ENCODE measurements around the gene PCDHGB3. TPM values are rescaled to one million over a fixed set of nuclear protein-coding genes. Genes with fewer than 3 reads are reported as not detected.
A peak's percentile ranks its signal among the peaks of the same experiment; 100 is the strongest.

Gene PCDHGB3
- total RNA-seq, 4 donors from 2014 or later: 4.3 to 9.7 (median 7.5) TPM

- H3K9me3 ChIP-seq: peaks cover 56% of the 10 kb centered on the region
- TF ChIP-seq CTCF (IDR thresholded peaks at IDR 0.05): no peak
- TF ChIP-seq POLR2A (IDR thresholded peaks at IDR 0.05): no peak
- no peak for TF ChIP-seq EP300 (IDR thresholded peaks at IDR 0.05)
- no peak for TF ChIP-seq POLR2AphosphoS5 (IDR thresholded peaks at IDR 0.05)
- H3K4me1 ChIP-seq: no peaks in the 10 kb centered on the region
- WGBS: 64% methylated on average over 16 of the region's 24 CpGs
- no peak for DNase-seq (ENCODE audit: low spot score in 2 of 2)
- peak overlapping the region; percentile 29 for H3K4me3 ChIP-seq
- no peak overlapping the region for H3K27ac ChIP-seq
- H3K27me3 ChIP-seq: no peaks in the 10 kb centered on the region
- H3K36me3 ChIP-seq: no peaks in the 10 kb centered on the region
Measured at GRCh38 chr5:141355641-141356040, 14.4 kb upstream of the PCDHGB3 start.

GRCh38 chr5:141356133-141356532 is 13.9 kb upstream of the PCDHGB3 start:
- Histone ChIP-seq H3K27ac (no peak overlapping the region), H3K27me3 (no peaks in the 10 kb centered on the region), H3K4me1 (no peaks in the 10 kb centered on the region), H3K4me3 (no peak overlapping the region), H3K9me3 (peaks cover 57% of the 10 kb centered on the region), H3K36me3 (no peaks in the 10 kb centered on the region)
- 79% methylated on average over 5 of the region's 5 CpGs for WGBS
- TF ChIP-seq CTCF (IDR thresholded peaks at IDR 0.05) (no peak), EP300 (IDR thresholded peaks at IDR 0.05) (no peak), POLR2AphosphoS5 (IDR thresholded peaks at IDR 0.05) (no peak), POLR2A (IDR thresholded peaks at IDR 0.05) (no peak)
- DNase-seq (ENCODE audit: low spot score in 2 of 2): no peak

- H3K27ac ChIP-seq: no peak overlapping the region
- no peaks in the 10 kb centered on the region for H3K36me3 ChIP-seq
- DNase-seq (ENCODE audit: low spot score in 2 of 2): no peak
- H3K9me3 ChIP-seq: peaks cover 55% of the 10 kb centered on the region
- H3K4me1 ChIP-seq: no peaks in the 10 kb centered on the region
- TF ChIP-seq EP300 (IDR thresholded peaks at IDR 0.05) (no peak), CTCF (IDR thresholded peaks at IDR 0.05) (no peak), POLR2AphosphoS5 (IDR thresholded peaks at IDR 0.05) (no peak), POLR2A (IDR thresholded peaks at IDR 0.05) (no peak)
- WGBS: 63% methylated on average over 4 of the region's 19 CpGs
- H3K27me3 ChIP-seq: peaks cover 3% of the 10 kb centered on the region
- H3K4me3 ChIP-seq: no peak overlapping the region
Measured at GRCh38 chr5:141356950-141357349, 13.1 kb upstream of the PCDHGB3 start.

- H3K4me3 ChIP-seq: peak within 1 kb of the TSS; percentile 24
- TF ChIP-seq EP300 (IDR thresholded peaks at IDR 0.05): no peak
- TF ChIP-seq POLR2A (IDR thresholded peaks at IDR 0.05): no peak
- no peak for TF ChIP-seq CTCF (IDR thresholded peaks at IDR 0.05)
- no peak for TF ChIP-seq POLR2AphosphoS5 (IDR thresholded peaks at IDR 0.05)
- H3K9me3 ChIP-seq: peaks cover 64% of the 10 kb centered on the region
- peaks cover 3% of the 10 kb centered on the region for H3K4me1 ChIP-seq
- no peak within 1 kb of the TSS for H3K27ac ChIP-seq
- peaks cover 19% of the 10 kb centered on the region for H3K27me3 ChIP-seq
- DNase-seq (ENCODE audit: low spot score in 2 of 2): no peak
- 23% methylated on average over 23 of the region's 24 CpGs for WGBS
- H3K36me3 ChIP-seq: no peaks in the 10 kb centered on the region
Measured at GRCh38 chr5:141359790-141360426, 10.1 kb upstream of the PCDHGB3 start, which contains the start of gene PCDHGB2. Gene PCDHGB2 (plus strand): TSS chr5:141359994. CDS start chr5:141360136, 142 bp downstream.

- Histone ChIP-seq H3K27me3 (peaks cover 20% of the 10 kb centered on the region), H3K4me1 (peaks cover 3% of the 10 kb centered on the region), H3K4me3 (no peak overlapping the region), H3K36me3 (no peaks in the 10 kb centered on the region), H3K27ac (no peak overlapping the region), H3K9me3 (peaks cover 66% of the 10 kb centered on the region)
- 42% methylated on average over 15 of the region's 15 CpGs for WGBS
- no peak for DNase-seq (ENCODE audit: low spot score in 2 of 2)
- no peak for TF ChIP-seq POLR2AphosphoS5 (IDR thresholded peaks at IDR 0.05)
- TF ChIP-seq CTCF (IDR thresholded peaks at IDR 0.05): no peak
- no peak for TF ChIP-seq EP300 (IDR thresholded peaks at IDR 0.05)
- no peak for TF ChIP-seq POLR2A (IDR thresholded peaks at IDR 0.05)
Measured at GRCh38 chr5:141360685-141361084, 9.4 kb upstream of the PCDHGB3 start.
